Activated CD8-positive, alpha-beta memory T cell treated with anti-CD3 and anti-CD28 coated beads for 36 hours (primary cell): Measurements from ENCODE around the gene NCOA3. TPM values are rescaled to one million over a fixed set of nuclear protein-coding genes. Genes with fewer than 3 reads are reported as not detected.

Experiments used
- CTCF ChIA-PET: fragments of 350-600 bp; sonication (Branson Sonifier 250); formaldehyde crosslinking; loops from one replicate; lab custom pipeline; 2021; ENCODE audit warnings: antibody characterized with exemption; lab: Charles Lee
- POLR2A ChIA-PET: fragments of 350-600 bp; sonication (Branson Sonifier 250); formaldehyde crosslinking; loops from one replicate; lab custom pipeline; 2021; ENCODE audit warnings: antibody characterized with exemption; lab: Charles Lee
- total RNA-seq, 2 experiments: library from RNA; stranded (reverse); gene quantifications; one replicate each; pipeline ENCODE4 v1.2.3, GENCODE V29; 2021

The NCOA3 gene
- total RNA-seq, 2 experiments from 2014 or later: 77.1 to 86.2 TPM

DNA sequence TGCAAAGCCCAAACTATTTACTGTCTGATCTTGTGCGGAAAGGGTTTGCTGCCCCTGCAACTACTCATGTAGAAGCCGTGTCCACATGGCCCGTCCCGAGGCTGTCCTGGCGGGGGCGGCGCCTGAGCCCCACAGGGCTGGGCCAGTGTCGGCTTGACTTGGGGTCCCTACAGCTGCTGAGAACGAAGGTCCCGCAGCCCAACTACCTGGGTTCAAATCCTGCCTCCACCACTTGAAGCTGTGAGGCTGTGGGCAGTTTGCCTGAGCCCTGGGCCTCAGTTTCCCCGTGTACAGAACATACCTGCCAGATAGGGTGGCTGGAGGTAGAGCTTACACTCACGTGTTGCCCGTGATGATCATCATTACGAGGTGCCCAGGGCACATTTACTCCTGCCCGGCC, 172.5 kb downstream of the NCOA3 start:
- POLR2A ChIA-PET: no interaction called here
- CTCF ChIA-PET: interaction anchor here (1.5 kb wide), 1 partner anchor 10 kb away, joined by 4 read pairs; no protein-coding TSS in a partner anchor

GRCh38 chr20:47674686-47675085, 173.0 kb downstream of the NCOA3 start:
- ChIA-PET POLR2A (no interaction called here), CTCF (interaction anchor here (1.5 kb wide), 1 partner anchor 11 kb away, joined by 4 read pairs; no protein-coding TSS in a partner anchor)

DNA sequence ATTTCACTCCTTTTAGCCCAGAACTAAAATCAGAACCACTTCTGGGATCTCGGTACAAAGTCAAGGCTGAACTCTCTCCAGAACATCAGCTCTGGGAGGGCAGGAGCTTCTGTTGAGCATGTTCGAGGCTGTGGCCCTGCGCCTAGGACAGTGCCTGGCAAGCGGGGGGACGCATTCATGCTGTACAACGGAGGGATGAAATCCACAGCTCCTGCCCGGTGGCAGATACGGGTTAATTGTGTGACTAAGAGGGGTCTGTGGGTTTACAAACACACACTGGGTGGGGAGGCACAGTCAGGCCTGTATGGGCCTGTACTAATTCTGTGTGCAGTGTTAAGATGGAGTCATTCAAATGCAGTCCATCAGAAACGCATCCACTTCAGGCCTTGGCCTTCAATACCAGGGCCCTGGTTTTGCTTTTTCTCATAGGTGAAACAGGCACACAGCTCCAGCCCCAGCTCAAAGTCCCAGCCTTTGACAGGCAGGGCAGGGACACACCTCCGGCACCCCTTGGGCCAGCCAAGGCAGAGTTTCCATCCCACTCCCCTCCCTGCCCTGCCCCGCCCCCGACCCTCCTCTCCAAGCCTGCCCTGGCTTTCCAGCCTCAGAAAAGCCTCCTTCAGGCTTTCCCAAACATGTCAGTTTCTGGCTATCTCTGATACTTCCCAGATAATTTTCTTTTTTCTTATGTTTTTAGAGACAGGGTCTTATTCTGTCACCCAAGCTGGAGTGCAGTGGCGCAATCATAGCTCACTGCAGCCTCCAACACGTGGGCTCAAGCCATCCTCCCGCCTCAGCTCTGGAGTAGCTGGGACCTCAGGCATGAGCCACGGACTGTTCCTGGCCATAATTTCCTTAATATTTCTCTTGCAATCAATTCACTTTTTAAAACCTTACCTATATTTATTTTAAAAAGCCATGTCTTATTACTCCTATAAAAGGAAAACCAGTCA, 173.8 kb downstream of the NCOA3 start:
- CTCF ChIA-PET: interaction anchor here (1.5 to 1.7 kb wide), 2 partner anchors 11 to 945 kb away, joined by 4 to 6 read pairs; no protein-coding TSS in a partner anchor
- POLR2A ChIA-PET: no interaction called here

DNA sequence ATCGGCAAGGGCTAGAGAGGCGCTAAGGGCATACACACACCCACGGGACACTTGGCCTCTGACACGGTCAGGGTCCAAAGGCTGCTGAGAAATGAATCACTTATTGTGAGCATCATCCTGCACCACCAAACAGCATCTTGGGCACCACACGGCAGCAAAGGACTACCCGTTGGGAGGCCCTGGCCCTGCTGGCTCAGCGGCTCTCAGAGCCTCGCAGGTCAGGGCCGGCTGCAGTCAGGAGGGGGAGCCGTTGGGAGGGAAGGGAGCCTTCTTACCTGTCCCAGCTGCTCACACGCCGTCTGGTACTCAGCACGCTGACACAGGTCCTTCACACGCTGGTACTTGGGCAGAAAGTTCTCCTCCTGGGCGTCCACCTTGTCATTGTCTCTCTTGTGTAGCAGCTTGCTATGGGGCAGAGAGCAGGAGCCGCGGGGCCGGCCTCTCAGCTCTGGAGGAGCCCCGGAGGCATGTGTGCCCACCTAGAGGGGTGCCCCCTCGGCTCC, 174.6 kb downstream of the NCOA3 start:
- CTCF ChIA-PET: interaction anchor here (1.7 kb wide), 1 partner anchor 944 kb away, joined by 6 read pairs; no protein-coding TSS in a partner anchor

DNA sequence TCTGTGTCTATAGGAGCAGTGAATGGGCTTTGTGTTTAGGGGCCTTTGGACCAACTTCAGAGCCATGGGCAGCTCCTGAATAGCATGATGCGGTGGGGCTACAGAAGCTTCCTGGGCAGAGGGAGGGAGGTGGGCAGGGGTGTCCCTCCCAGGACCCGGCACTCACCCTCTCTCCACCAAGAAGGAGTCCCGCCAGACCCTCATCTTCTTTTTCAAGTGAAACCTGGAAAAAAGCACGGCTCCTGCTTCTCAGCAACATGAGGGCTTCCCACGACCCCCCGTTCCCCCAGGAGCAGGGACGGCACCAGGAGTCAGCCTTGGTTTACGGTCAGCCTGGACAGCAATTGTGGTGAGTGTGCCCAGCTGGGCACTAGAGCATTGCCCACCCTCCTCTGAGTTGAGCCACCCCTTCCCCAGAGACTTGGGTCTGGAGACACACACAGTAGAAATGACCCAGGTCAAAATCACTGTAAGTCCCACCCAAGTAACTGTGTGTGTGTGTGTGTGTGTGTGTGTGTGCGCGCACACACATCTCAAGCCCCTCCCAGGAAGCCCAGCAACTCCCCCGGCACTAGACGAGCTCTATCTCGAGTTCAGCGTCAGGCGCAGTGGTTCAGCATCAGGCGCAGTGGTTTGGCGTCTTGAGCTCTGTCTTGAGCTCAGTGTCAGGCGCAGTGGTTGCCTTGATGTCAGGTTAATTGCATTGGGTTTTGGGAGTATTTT, 175.4 kb downstream of the NCOA3 start:
- ChIA-PET POLR2A (interaction anchor here (0.7 kb wide), 1 partner anchor 11 kb away, joined by 6 read pairs; no protein-coding TSS in a partner anchor), CTCF (interaction anchor here (0.7 to 1.8 kb wide), 6 partner anchors 10 to 944 kb away, joined by 3 to 6 read pairs (median 6); no protein-coding TSS in a partner anchor)

More for the DNA sequence above, 174.6 kb downstream of the NCOA3 start:
- POLR2A ChIA-PET: no interaction called here

DNA sequence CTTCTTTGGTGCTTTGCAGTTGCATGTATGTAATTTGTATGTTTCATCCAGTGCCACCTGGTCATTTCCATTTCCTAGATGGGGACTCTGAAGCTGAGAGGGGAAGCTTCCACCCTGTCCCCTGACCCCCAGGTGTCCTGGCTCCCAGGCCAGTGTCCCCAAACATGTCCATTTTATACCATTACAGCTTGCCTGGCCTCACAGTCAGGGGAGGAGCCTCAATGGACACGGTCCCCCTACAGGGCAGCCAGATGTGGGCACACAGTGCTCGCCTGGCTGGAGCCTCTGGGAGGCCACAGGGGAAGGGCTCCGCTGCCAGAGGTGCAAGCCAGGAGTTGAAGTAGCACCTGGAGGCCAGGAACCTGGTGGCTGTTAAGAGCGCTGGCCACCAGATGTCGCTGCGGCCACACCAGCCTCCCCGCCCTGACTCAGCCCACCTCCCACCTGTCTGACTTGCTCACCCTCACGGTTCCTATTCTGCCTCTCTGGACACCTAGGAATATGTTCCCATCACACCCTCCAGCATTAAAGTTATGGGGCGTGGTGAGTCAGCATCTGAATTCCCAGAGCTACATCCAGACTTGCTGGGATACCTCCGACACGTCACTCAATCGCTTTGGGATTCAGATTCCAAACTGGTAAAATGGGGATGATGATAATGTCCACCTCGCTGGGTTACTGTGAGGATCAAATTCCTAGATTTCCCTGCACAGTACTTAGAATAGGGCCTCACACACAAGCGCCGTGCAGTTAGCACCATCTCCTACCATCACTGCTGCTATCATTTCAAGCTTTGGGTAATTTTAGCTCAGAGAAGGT, 176.2 kb downstream of the NCOA3 start:
- ChIA-PET CTCF (interaction anchor here (0.7 to 2.4 kb wide), 7 partner anchors 9 to 1057 kb away, joined by 3 to 12 read pairs (median 6); no protein-coding TSS in a partner anchor), POLR2A (interaction anchor here (0.7 kb wide), 1 partner anchor 12 kb away, joined by 6 read pairs; no protein-coding TSS in a partner anchor)

- POLR2A ChIA-PET: no interaction called here
- CTCF ChIA-PET: interaction anchor here (0.6 to 2.4 kb wide), 7 partner anchors 9 to 1057 kb away, joined by 3 to 12 read pairs (median 6); no protein-coding TSS in a partner anchor
Observed at GRCh38 chr20:47678536-47678935, 176.8 kb downstream of the NCOA3 start.

- ChIA-PET POLR2A (no interaction called here), CTCF (interaction anchor here (0.6 to 2.4 kb wide), 2 partner anchors 676 to 941 kb away, joined by 3 to 12 read pairs; no protein-coding TSS in a partner anchor)
Observed at GRCh38 chr20:47679462-47679861, 177.8 kb downstream of the NCOA3 start.

DNA sequence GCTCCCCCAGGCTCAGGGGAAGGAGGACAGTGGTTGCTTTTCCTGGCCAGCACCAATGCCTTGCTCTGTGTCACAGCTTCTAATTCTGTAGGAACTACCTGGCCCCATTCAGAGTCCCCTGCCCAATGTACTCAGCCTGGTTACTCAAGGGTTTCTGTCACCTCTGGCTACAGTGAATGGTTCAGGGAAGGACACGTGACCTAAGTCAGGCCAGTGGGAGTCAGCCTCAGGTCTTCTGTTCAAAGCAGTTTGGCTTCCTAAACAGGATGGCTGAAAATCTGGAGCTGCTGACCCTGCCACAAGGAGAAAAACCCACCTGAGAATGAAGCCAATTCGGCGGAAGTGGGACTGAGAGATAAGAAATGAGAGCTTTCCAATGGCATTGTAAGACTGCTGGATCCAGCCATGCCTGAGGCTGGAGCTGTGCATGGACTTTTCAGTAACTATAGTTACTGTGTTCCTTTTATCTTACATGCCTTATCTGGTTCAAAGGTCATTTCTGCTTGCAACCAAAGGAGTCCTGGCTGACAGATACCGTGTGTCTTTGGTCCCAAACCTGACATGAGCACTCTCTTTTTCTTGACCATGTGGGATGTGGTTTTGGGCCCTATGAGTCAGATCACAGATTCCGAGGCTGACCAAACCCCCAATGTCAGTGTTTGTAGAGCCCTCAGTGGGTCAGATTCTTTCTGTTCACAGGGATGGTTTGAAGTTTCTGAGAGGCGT, 179.3 kb downstream of the NCOA3 start:
- ChIA-PET CTCF (no interaction called here), POLR2A (no interaction called here)

GRCh38 chr20:47682028-47682783, 180.5 kb downstream of the NCOA3 start:
- ChIA-PET CTCF (no interaction called here), POLR2A (no interaction called here)

DNA sequence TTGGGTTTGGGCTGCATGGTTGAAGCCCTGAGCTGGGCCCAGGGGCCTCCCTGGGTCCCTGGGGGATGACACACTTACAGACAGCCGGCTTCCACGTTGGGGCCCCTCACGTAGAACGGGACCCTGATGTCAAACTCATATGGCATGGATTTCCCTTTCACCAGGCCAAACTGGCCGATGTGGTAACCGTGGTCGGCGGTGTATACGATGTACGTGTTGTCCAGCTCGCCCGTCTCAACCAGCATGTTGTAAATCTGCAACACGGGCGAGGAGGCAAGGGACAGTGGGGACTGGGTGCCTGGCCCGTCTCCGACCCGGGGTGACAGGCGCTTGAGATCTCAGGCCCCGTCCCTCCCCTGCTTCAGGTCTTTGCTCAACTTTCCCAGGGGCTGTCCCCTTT, 181.2 kb downstream of the NCOA3 start:
- ChIA-PET POLR2A (no interaction called here), CTCF (no interaction called here)

DNA sequence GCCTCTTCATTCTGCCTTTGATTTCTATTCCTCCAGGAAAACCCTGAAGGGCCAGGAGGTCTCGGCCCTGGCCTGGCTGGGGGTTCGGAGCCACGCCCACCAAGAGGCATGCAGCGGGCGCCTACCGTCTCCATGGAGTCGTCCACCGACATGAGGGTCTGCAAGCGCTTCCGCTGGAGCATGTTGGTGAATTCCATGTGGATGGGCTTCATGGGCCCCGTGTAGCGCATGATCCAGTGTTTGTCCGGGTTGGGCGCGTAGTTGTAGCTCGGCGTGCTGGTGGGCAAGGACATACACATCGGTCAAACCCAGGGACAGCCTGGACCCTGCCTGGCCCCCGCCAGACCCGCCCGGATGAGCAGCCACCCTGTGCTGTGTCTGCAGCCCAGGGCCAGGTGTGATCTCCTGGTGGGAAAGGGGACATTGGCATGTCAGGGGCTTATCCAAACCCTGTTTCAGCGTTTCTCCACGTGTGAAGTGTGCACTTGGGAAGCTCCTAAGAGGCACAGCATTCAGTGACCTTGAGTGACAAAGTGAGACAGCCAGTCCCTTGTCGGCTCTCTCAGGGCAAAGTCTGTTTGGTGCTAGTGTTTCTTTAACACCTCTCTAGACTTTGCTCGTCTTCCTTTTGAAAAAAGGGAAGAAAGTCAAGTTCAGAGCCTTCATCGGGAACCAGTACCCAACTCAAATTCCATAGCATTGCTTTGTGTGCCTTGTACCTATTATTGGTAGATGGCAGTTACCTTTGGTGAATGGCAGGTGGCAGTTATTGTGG, 182.8 kb downstream of the NCOA3 start:
- CTCF ChIA-PET: no interaction called here
- POLR2A ChIA-PET: no interaction called here

DNA sequence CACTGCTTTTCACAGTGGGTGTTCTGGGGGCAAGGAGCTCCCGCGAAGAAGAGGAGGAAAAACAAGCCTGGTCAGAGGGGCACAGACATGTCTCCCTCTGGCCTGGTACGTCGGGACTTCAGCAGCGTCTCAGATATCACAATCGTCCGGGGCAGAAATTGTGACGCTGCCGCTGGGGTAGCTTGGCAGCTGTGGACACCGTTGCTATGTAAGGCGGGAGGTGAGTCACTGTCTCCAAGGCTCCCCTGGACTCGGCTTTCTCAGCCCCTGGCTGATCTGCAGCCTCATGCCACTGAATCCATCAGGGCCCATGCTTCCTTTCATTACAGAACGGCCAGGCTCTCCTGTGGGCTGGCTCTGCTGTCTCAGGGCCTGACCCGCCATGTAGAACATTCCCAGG, 184.9 kb downstream of the NCOA3 start:
- ChIA-PET POLR2A (no interaction called here), CTCF (interaction anchor here (1.4 kb wide), 1 partner anchor 9 kb away, joined by 6 read pairs; no protein-coding TSS in a partner anchor)

- CTCF ChIA-PET: interaction anchor here (0.8 to 1.4 kb wide), 2 partner anchors 10 to 24 kb away, joined by 3 to 6 read pairs; no protein-coding TSS in a partner anchor
- POLR2A ChIA-PET: no interaction called here
Observed at GRCh38 chr20:47687095-47687987, 185.7 kb downstream of the NCOA3 start.
